ENCODE results near the gene MYLK4.

The MYLK4 gene

GRCh38 chr6:2770171-2770570, 19.4 kb upstream of the MYLK4 start:
- Histone ChIP-seq H3F3A (ENCODE audit: low read depth) (no peaks in the 10 kb centered on the region), H3K9ac (ENCODE audit: low read depth, low read length, poor library complexity, severe bottlenecking) (peak overlapping the region; percentile 81), H3K36me3 (ENCODE audit: insufficient read depth, low read length) (peaks cover 29% of the 10 kb centered on the region; the same call in 1 of the 2 replicates), H3K27me3 (ENCODE audit: insufficient read depth, low read length, poor library complexity, severe bottlenecking) (no peaks in the 10 kb centered on the region), H3K79me2 (ENCODE audit: insufficient read depth, low read length) (peaks cover 97% of the 10 kb centered on the region), H4K20me1 (ENCODE audit: insufficient read depth, low read length, poor library complexity, severe bottlenecking) (peaks cover 82% of the 10 kb centered on the region), H3K9me3 (ENCODE audit: insufficient read depth, low read depth, low read length) (no peaks in the 10 kb centered on the region), H3K4me1 (ENCODE audit: insufficient read depth, low read length, poor library complexity, severe bottlenecking) (peaks cover 81% of the 10 kb centered on the region), H3K4me3 (ENCODE audit: low read length, poor library complexity, severe bottlenecking) (peak overlapping the region; percentile 98), H2AFZ (ENCODE audit: low read length) (no peak overlapping the region), H3K4me2 (ENCODE audit: low read depth, low read length, poor library complexity, severe bottlenecking) (peak overlapping the region; percentile 84), H3K9me2 (replicated peaks; ENCODE audit: low read depth, low read length) (no peaks in the 10 kb centered on the region)
- no peak for TF ChIP-seq EZH2phosphoT487 (IDR thresholded peaks at IDR 0.05; ENCODE audit: borderline replicate concordance)
- TF ChIP-seq CTCF (conservative IDR thresholded peaks at IDR 0.05; ENCODE audit: low read length): no peak

GRCh38 chr6:2768696-2769095, 18.0 kb upstream of the MYLK4 start:
- no peak overlapping the region for H2AFZ ChIP-seq (ENCODE audit: low read length)
- H3K9ac ChIP-seq (ENCODE audit: low read depth, low read length, poor library complexity, severe bottlenecking): peak overlapping the region; percentile 81
- H3F3A ChIP-seq (ENCODE audit: low read depth): 0 out of 2 replicates have a peak, but pooled peaks cover 3% of the 10 kb centered on the region
- H3K4me3 ChIP-seq (ENCODE audit: low read length, poor library complexity, severe bottlenecking): peak overlapping the region; percentile 98
- H3K79me2 ChIP-seq (ENCODE audit: insufficient read depth, low read length): peaks cover 82% of the 10 kb centered on the region
- H3K9me3 ChIP-seq (ENCODE audit: insufficient read depth, low read depth, low read length): no peaks in the 10 kb centered on the region
- peaks cover 76% of the 10 kb centered on the region for H3K4me1 ChIP-seq (ENCODE audit: insufficient read depth, low read length, poor library complexity, severe bottlenecking)
- H3K9me2 ChIP-seq (replicated peaks; ENCODE audit: low read depth, low read length): no peaks in the 10 kb centered on the region
- H3K4me2 ChIP-seq (ENCODE audit: low read depth, low read length, poor library complexity, severe bottlenecking): peak overlapping the region; percentile 84
- peaks cover 71% of the 10 kb centered on the region for H4K20me1 ChIP-seq (ENCODE audit: insufficient read depth, low read length, poor library complexity, severe bottlenecking)
- TF ChIP-seq EZH2phosphoT487 (IDR thresholded peaks at IDR 0.05; ENCODE audit: borderline replicate concordance) (no peak), CTCF (conservative IDR thresholded peaks at IDR 0.05; ENCODE audit: low read length) (no peak)
- no peaks in the 10 kb centered on the region for H3K27me3 ChIP-seq (ENCODE audit: insufficient read depth, low read length, poor library complexity, severe bottlenecking)
- peaks cover 16% of the 10 kb centered on the region; the same call in 1 of the 2 replicates for H3K36me3 ChIP-seq (ENCODE audit: insufficient read depth, low read length)

GRCh38 chr6:2767657-2768524, 17.2 kb upstream of the MYLK4 start:
- H3K4me3 ChIP-seq (ENCODE audit: low read length, poor library complexity, severe bottlenecking): peak overlapping the region; percentile 98
- H2AFZ ChIP-seq (ENCODE audit: low read length): no peak overlapping the region
- peaks cover 68% of the 10 kb centered on the region for H4K20me1 ChIP-seq (ENCODE audit: insufficient read depth, low read length, poor library complexity, severe bottlenecking)
- H3K27me3 ChIP-seq (ENCODE audit: insufficient read depth, low read length, poor library complexity, severe bottlenecking): no peaks in the 10 kb centered on the region
- TF ChIP-seq CTCF (conservative IDR thresholded peaks at IDR 0.05; ENCODE audit: low read length) (no peak), EZH2phosphoT487 (IDR thresholded peaks at IDR 0.05; ENCODE audit: borderline replicate concordance) (no peak)
- H3K9me2 ChIP-seq (replicated peaks; ENCODE audit: low read depth, low read length): no peaks in the 10 kb centered on the region
- peak overlapping the region; percentile 84 for H3K4me2 ChIP-seq (ENCODE audit: low read depth, low read length, poor library complexity, severe bottlenecking)
- peaks cover 8% of the 10 kb centered on the region; the same call in 1 of the 2 replicates for H3K36me3 ChIP-seq (ENCODE audit: insufficient read depth, low read length)
- peak overlapping the region; percentile 81 for H3K9ac ChIP-seq (ENCODE audit: low read depth, low read length, poor library complexity, severe bottlenecking)
- peaks cover 68% of the 10 kb centered on the region for H3K4me1 ChIP-seq (ENCODE audit: insufficient read depth, low read length, poor library complexity, severe bottlenecking)
- 0 out of 2 replicates have a peak, but pooled peaks cover 3% of the 10 kb centered on the region for H3F3A ChIP-seq (ENCODE audit: low read depth)
- no peaks in the 10 kb centered on the region for H3K9me3 ChIP-seq (ENCODE audit: insufficient read depth, low read depth, low read length)
- H3K79me2 ChIP-seq (ENCODE audit: insufficient read depth, low read length): peaks cover 74% of the 10 kb centered on the region

All from Loucy (cell line).